Stimulated activated CD8-positive, alpha-beta memory T cell treated with anti-CD3 and anti-CD28 coated beads, Interleukin-2, amount 100 ng/mL, for 1 hour (primary cell): ENCODE data around the gene CNOT2.

Experiments used
- DNase-seq, 2 donors: peaks; one replicate each; pipeline ENCODE4 v3.0.0-alpha.2; 2020; ENCODE audit warnings: low read depth in 2 of 2

The CNOT2 gene

GRCh38 chr12:70242695-70243509, at the start of gene CNOT2:
TSS of gene CNOT2 (plus strand) at chr12:70243433. CDS start at chr12:70278227, 34,794 bp downstream.
- DNase-seq, result peak; percentile 79 to 81

GRCh38 chr12:70194076-70194475, 49.2 kb upstream of the CNOT2 start:
- DNase-seq, result no peak

- no peak for DNase-seq
Observed at GRCh38 chr12:70196811-70197281, 46.4 kb upstream of the CNOT2 start.

- DNase-seq, result no peak
Observed at GRCh38 chr12:70197345-70197744, 45.9 kb upstream of the CNOT2 start.

GRCh38 chr12:70213707-70214106, 29.5 kb upstream of the CNOT2 start:
- no peak for DNase-seq

GRCh38 chr12:70214972-70215617, 28.1 kb upstream of the CNOT2 start:
- no peak for DNase-seq

GRCh38 chr12:70217416-70217815, 25.8 kb upstream of the CNOT2 start:
- DNase-seq, result no peak

- DNase-seq, result no peak
Observed at GRCh38 chr12:70221626-70222025, 21.6 kb upstream of the CNOT2 start.

- DNase-seq, result no peak
Observed at GRCh38 chr12:70227911-70228310, 15.3 kb upstream of the CNOT2 start.

- DNase-seq, result no peak
Observed at GRCh38 chr12:70230934-70231606, 12.2 kb upstream of the CNOT2 start.

GRCh38 chr12:70236990-70237389, 6.2 kb upstream of the CNOT2 start:
- no peak for DNase-seq

GRCh38 chr12:70240673-70241072, 2.6 kb upstream of the CNOT2 start:
- no peak for DNase-seq

- no peak for DNase-seq
Observed at GRCh38 chr12:70241845-70242244, 1.4 kb upstream of the CNOT2 start.

- DNase-seq, result peak; percentile 17 to 53
Observed at GRCh38 chr12:70243510-70244371, 508 bp downstream of the CNOT2 start.

GRCh38 chr12:70244409-70244808, 1.2 kb downstream of the CNOT2 start:
- DNase-seq, result no peak

- DNase-seq, result no peak
Observed at GRCh38 chr12:70245458-70245857, 2.2 kb downstream of the CNOT2 start.

- DNase-seq, result no peak
Observed at GRCh38 chr12:70246580-70246979, 3.3 kb downstream of the CNOT2 start.

- DNase-seq, result no peak
Observed at GRCh38 chr12:70247653-70248199, 4.5 kb downstream of the CNOT2 start.

- DNase-seq, result no peak
Observed at GRCh38 chr12:70248876-70249275, 5.6 kb downstream of the CNOT2 start.

- no peak for DNase-seq
Observed at GRCh38 chr12:70249903-70250302, 6.7 kb downstream of the CNOT2 start.

GRCh38 chr12:70251226-70251625, 8.0 kb downstream of the CNOT2 start:
- no peak for DNase-seq
